ENCODE data around the gene GLRX. TPM values are rescaled to one million over a fixed set of nuclear protein-coding genes. Genes with fewer than 3 reads are reported as not detected.
A peak's percentile ranks its signal among the peaks of the same experiment; 100 is the strongest.

The GLRX gene
- total RNA-seq, 2 donors from 2014 or later: 32.0 to 51.9 TPM

GRCh38 chr5:95835682-95836385, 13.3 kb upstream of the GLRX start:
- no peaks in the 10 kb centered on the region for H3K9me3 ChIP-seq (ENCODE audit: control insufficient read depth, low read length, poor library complexity, severe bottlenecking)
- DNase-seq (no peak), ATAC-seq (no peak)
- peaks cover 37% of the 10 kb centered on the region for H3K4me1 Mint-ChIP-seq
- peak overlapping the region; percentile 97 for H3K4me3 Mint-ChIP-seq
- no peaks in the 10 kb centered on the region for H3K27me3 Mint-ChIP-seq
- H3K36me3 Mint-ChIP-seq (ENCODE audit: low read depth): no peaks in the 10 kb centered on the region
- peak overlapping the region; percentile 98 for H3K27ac Mint-ChIP-seq

GRCh38 chr5:95832664-95833063, 10.1 kb upstream of the GLRX start:
- Mint-ChIP-seq H3K27me3 (no peaks in the 10 kb centered on the region), H3K27ac (peak overlapping the region; percentile 53), H3K4me1 (peaks cover 40% of the 10 kb centered on the region), H3K36me3 (ENCODE audit: low read depth) (no peaks in the 10 kb centered on the region), H3K4me3 (peak overlapping the region; percentile 64)
- DNase-seq: no peak
- no peak for ATAC-seq
- no peaks in the 10 kb centered on the region for H3K9me3 ChIP-seq (ENCODE audit: control insufficient read depth, low read length, poor library complexity, severe bottlenecking)

GRCh38 chr5:95830226-95830625, 7.7 kb upstream of the GLRX start:
- no peak overlapping the region for H3K27ac Mint-ChIP-seq

GRCh38 chr5:95827892-95828246, 5.3 kb upstream of the GLRX start:
- H3K4me3 Mint-ChIP-seq: no peak overlapping the region
- H3K27ac Mint-ChIP-seq: no peak overlapping the region
- H3K27me3 Mint-ChIP-seq: no peaks in the 10 kb centered on the region
- peaks cover 39% of the 10 kb centered on the region for H3K4me1 Mint-ChIP-seq
- no peak for DNase-seq
- H3K36me3 Mint-ChIP-seq (ENCODE audit: low read depth): peaks cover 4% of the 10 kb centered on the region
- no peak for ATAC-seq
- H3K9me3 ChIP-seq (ENCODE audit: control insufficient read depth, low read length, poor library complexity, severe bottlenecking): no peaks in the 10 kb centered on the region

More at GRCh38 chr5:95830226-95830625, 7.7 kb upstream of the GLRX start:
- H3K27me3 Mint-ChIP-seq: no peaks in the 10 kb centered on the region
- H3K4me3 Mint-ChIP-seq: no peak overlapping the region
- no peaks in the 10 kb centered on the region for H3K36me3 Mint-ChIP-seq (ENCODE audit: low read depth)
- ATAC-seq (no peak), DNase-seq (no peak)
- peaks cover 38% of the 10 kb centered on the region for H3K4me1 Mint-ChIP-seq
- no peaks in the 10 kb centered on the region for H3K9me3 ChIP-seq (ENCODE audit: control insufficient read depth, low read length, poor library complexity, severe bottlenecking)

- Mint-ChIP-seq H3K27ac (peak overlapping the region; percentile 6), H3K4me1 (peaks cover 39% of the 10 kb centered on the region)
- no peak for DNase-seq
These were observed 4.7 kb upstream of the GLRX start for GRCh38 chr5:95826949-95827891.

GRCh38 chr5:95825495-95825894, 3.0 kb upstream of the GLRX start:
- ATAC-seq (no peak), DNase-seq (no peak)
- H3K9me3 ChIP-seq (ENCODE audit: control insufficient read depth, low read length, poor library complexity, severe bottlenecking): no peaks in the 10 kb centered on the region
- peak overlapping the region; percentile 98 for H3K27ac Mint-ChIP-seq
- no peaks in the 10 kb centered on the region for H3K27me3 Mint-ChIP-seq
- peaks cover 42% of the 10 kb centered on the region for H3K4me1 Mint-ChIP-seq
- H3K4me3 Mint-ChIP-seq: peak overlapping the region; percentile 69
- peaks cover 9% of the 10 kb centered on the region for H3K36me3 Mint-ChIP-seq (ENCODE audit: low read depth)

More at GRCh38 chr5:95826949-95827891, 4.7 kb upstream of the GLRX start:
- H3K27me3 Mint-ChIP-seq: no peaks in the 10 kb centered on the region
- peaks cover 7% of the 10 kb centered on the region for H3K36me3 Mint-ChIP-seq (ENCODE audit: low read depth)
- no peaks in the 10 kb centered on the region for H3K9me3 ChIP-seq (ENCODE audit: control insufficient read depth, low read length, poor library complexity, severe bottlenecking)
- no peak for ATAC-seq
- H3K4me3 Mint-ChIP-seq: no peak overlapping the region

- peak overlapping the region; percentile 99 for H3K4me3 Mint-ChIP-seq
- no peaks in the 10 kb centered on the region for H3K9me3 ChIP-seq (ENCODE audit: control insufficient read depth, low read length, poor library complexity, severe bottlenecking)
- H3K4me1 Mint-ChIP-seq: peaks cover 42% of the 10 kb centered on the region
- H3K27me3 Mint-ChIP-seq: no peaks in the 10 kb centered on the region
- no peak for DNase-seq
- H3K27ac Mint-ChIP-seq: peak overlapping the region; percentile 98
- H3K36me3 Mint-ChIP-seq (ENCODE audit: low read depth): peaks cover 9% of the 10 kb centered on the region
- no peak for ATAC-seq
These were observed 2.2 kb upstream of the GLRX start for GRCh38 chr5:95824747-95825146.

- peak overlapping the region; percentile 99 for H3K4me3 Mint-ChIP-seq
- DNase-seq: peak in 2 of 3 donors; percentile 26 to 50
- H3K4me1 Mint-ChIP-seq: peaks cover 49% of the 10 kb centered on the region
- H3K9me3 ChIP-seq (ENCODE audit: control insufficient read depth, low read length, poor library complexity, severe bottlenecking): no peaks in the 10 kb centered on the region
- peak overlapping the region; percentile 98 for H3K27ac Mint-ChIP-seq
- peak; percentile 83 for ATAC-seq
- H3K36me3 Mint-ChIP-seq (ENCODE audit: low read depth): peaks cover 10% of the 10 kb centered on the region
- no peaks in the 10 kb centered on the region for H3K27me3 Mint-ChIP-seq
These were observed 1.4 kb upstream of the GLRX start for GRCh38 chr5:95823738-95824609.

GRCh38 chr5:95823218-95823737, 752 bp upstream of the GLRX start:
- peak overlapping the region; percentile 98 for H3K27ac Mint-ChIP-seq
- H3K27me3 Mint-ChIP-seq: no peaks in the 10 kb centered on the region

GRCh38 chr5:95822043-95822541, 434 bp downstream of the GLRX start:
- peaks cover 16% of the 10 kb centered on the region for H3K36me3 Mint-ChIP-seq (ENCODE audit: low read depth)
- peak overlapping the region; percentile 98 for H3K27ac Mint-ChIP-seq
- peak overlapping the region; percentile 99 for H3K4me3 Mint-ChIP-seq
- peaks cover 58% of the 10 kb centered on the region for H3K4me1 Mint-ChIP-seq
- ATAC-seq (peak; percentile 14), DNase-seq (no peak)
- H3K9me3 ChIP-seq (ENCODE audit: control insufficient read depth, low read length, poor library complexity, severe bottlenecking): no peaks in the 10 kb centered on the region
- no peaks in the 10 kb centered on the region for H3K27me3 Mint-ChIP-seq

More at GRCh38 chr5:95823218-95823737, 752 bp upstream of the GLRX start:
- Mint-ChIP-seq H3K4me1 (peaks cover 56% of the 10 kb centered on the region), H3K4me3 (peak overlapping the region; percentile 99), H3K36me3 (ENCODE audit: low read depth) (peaks cover 16% of the 10 kb centered on the region)
- no peaks in the 10 kb centered on the region for H3K9me3 ChIP-seq (ENCODE audit: control insufficient read depth, low read length, poor library complexity, severe bottlenecking)
- no peak for ATAC-seq
- DNase-seq: no peak

GRCh38 chr5:95821110-95822021, 1.2 kb downstream of the GLRX start:
- ATAC-seq (no peak), DNase-seq (no peak)
- H3K9me3 ChIP-seq (ENCODE audit: control insufficient read depth, low read length, poor library complexity, severe bottlenecking): no peaks in the 10 kb centered on the region
- H3K36me3 Mint-ChIP-seq (ENCODE audit: low read depth): peaks cover 17% of the 10 kb centered on the region
- H3K4me1 Mint-ChIP-seq: peaks cover 65% of the 10 kb centered on the region
- no peaks in the 10 kb centered on the region for H3K27me3 Mint-ChIP-seq
- peak overlapping the region; percentile 99 for H3K4me3 Mint-ChIP-seq
- H3K27ac Mint-ChIP-seq: peak overlapping the region; percentile 98

Data from T-helper 17 cell (primary cell).